Measurements from ENCODE around the gene S100A11. TPM values are rescaled to one million over a fixed set of nuclear protein-coding genes. Genes with fewer than 3 reads are reported as not detected.

The S100A11 gene
- total RNA-seq, 1 experiment from 2014 or later, result 879 TPM

DNA sequence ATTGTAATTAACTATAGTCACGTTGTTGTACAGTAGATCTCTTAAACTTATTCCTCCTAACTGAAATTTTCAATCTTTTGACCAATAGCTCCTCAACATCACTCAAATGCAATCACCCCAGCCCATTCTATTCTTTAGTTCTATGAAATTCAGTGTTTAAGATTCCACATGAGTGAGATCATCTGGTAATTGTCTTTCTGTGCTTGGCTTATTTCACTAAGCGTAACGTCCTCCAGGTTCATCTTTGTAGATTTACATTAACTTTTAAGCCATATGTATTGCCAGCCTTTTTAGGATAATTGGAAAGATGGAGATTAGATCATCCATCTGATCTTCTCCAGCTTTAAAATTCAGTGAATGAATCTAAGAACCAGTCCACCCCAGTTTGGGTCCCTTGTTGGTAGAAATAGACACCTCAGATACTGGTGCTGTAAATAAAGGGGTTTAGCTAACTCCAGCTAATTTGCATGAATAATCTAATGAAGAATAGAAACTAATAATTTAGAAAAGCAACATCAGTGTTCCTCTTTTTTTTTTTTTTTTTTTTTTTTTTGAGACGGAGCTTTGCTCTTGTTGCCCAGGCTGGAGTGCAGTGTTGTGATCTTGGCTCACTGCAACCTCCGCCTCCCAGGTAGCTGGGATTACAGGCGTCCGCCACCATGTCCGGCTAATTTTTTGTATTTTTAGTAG, 50.2 kb downstream of the S100A11 start:
- DNase-seq (ENCODE audit: extremely low read depth, low read depth), result no peak

DNA sequence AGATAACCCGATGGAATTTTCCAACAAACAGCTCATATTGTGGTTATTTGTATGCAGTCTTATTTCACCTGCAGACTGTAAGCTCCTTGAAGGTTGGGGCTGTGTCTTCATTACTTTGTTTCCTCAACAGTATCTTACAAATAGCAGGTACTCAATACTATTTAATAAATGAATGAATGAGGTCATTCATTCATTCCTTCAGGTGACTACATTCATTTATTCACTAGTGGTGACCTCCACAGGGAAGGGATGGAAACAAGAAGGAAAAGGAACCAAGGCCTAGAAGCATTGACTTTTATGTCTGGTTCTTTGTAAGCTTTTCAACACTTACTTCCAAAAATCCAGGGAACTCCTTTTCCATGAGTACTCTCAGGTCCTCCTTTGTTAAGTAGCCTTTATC, 51.0 kb downstream of the S100A11 start:
- no peak for DNase-seq (ENCODE audit: extremely low read depth, low read depth)

DNA sequence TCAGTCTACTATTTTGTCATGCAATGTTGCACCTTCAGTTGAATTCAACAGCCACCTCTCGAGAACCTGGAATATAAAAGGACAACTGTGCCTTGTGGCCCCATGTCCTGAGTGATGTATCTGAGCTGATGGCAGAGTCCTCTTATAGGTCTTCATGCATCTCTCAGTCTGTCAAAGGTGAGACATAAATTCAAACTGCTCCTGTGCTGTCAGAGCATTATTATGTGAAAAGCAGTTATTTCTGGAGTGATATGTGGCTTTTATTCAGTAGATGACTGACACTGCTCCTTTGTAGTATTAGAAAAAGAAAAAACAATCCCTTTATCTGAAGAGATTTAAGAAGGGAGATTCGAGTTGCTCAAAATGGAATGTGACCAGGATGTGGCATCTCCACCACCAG, 51.5 kb downstream of the S100A11 start:
- no peak for DNase-seq (ENCODE audit: extremely low read depth, low read depth)

DNA sequence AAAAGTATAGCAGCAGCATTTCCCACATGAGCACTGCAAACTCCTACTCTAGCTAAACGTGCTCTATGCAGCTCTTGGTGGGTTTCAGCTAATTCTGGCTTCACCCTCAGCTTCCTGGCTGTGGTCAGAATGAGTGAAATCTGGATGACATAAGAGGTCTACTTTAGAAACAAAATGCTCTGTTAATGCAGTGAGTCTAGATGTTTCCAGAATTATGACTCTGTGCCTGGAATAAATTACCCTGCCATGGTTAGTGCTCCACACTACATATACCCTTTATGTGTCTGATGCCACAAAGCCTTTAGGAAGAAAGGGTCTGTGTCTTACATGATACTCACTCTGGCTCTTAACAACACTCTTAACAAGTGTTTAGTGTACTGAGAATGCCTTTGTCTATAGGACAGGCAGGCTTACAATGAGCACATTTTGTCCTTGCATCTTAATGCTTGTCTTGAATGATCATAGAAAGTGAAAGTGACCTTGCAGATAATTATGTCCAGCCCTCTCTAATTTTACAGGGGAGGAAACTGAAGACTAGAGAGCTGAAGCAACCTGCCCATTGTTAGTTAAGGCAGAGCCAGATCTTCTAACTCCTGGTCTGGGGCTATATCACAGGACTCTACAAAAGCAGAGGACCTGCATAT, 52.4 kb downstream of the S100A11 start:
- no peak for DNase-seq (ENCODE audit: extremely low read depth, low read depth)

Small RNAs within 50 kb of the gene (small RNA-seq; reads per million reads assigned to genes)
- gene SPTLC1P4, result 0 reads per million in 2 experiments

Other genes with a start within 250 kb of the S100A11 start
- gene TDRKH, start 246.5 kb downstream of the S100A11 start, total RNA-seq (2014; rRNA removed; shearing (Covaris generic)), result 7.1 and 10.9 TPM in 2 replicates
- not detected in 2 replicates for gene LINGO4, start 231.6 kb downstream of the S100A11 start, total RNA-seq (2014; rRNA removed; shearing (Covaris generic))
- gene RORC, start 205.2 kb downstream of the S100A11 start, total RNA-seq (2014; rRNA removed; shearing (Covaris generic)), result 0.10 TPM in 1 of 2 replicates, not detected in the other
- not detected in 2 replicates for gene C2CD4D, start 197.2 kb downstream of the S100A11 start, total RNA-seq (2014; rRNA removed; shearing (Covaris generic))
- not detected in 2 replicates for gene THEM5, start 183.3 kb downstream of the S100A11 start, total RNA-seq (2014; rRNA removed; shearing (Covaris generic))
- gene THEM4, start 127.5 kb downstream of the S100A11 start, total RNA-seq (2014; rRNA removed; shearing (Covaris generic)), result 31.3 and 39.7 TPM in 2 replicates
- gene S100A10, start 43.1 kb downstream of the S100A11 start, total RNA-seq (2014; rRNA removed; shearing (Covaris generic)), result 373 and 385 TPM in 2 replicates
- gene TCHHL1, start 52.1 kb upstream of the S100A11 start, total RNA-seq (2014; rRNA removed; shearing (Covaris generic)), result not detected in 2 replicates
- 0.02 and 0.03 TPM in 2 replicates for gene TCHH, start 78.4 kb upstream of the S100A11 start, total RNA-seq (2014; rRNA removed; shearing (Covaris generic))
- gene RPTN, start 122.2 kb upstream of the S100A11 start, total RNA-seq (2014; rRNA removed; shearing (Covaris generic)), result not detected in 2 replicates
- gene HRNR, start 187.2 kb upstream of the S100A11 start, total RNA-seq (2014; rRNA removed; shearing (Covaris generic)), result not detected in 2 replicates

Data from NCI-H460 (cell line).